Chondrocyte (in vitro differentiated cells): ENCODE results near the gene SPATA12. TPM values are rescaled to one million over a fixed set of nuclear protein-coding genes. Genes with fewer than 3 reads are reported as not detected.

ENCODE experiments used
- DNase-seq: peaks from one replicate; pipeline ENCODE4 v3.0.0; 2021; ENCODE audit warnings: mixed read lengths, low spot score
- H3K27ac Mint-ChIP-seq: one replicate; pipeline ENCODE4 v1.8.0; 2021; ENCODE audit warnings: mild to moderate bottlenecking, moderate library complexity, mixed read lengths; ENCODE audit not compliant: unreplicated experiment
- H3K27me3 Mint-ChIP-seq: 2 replicates; pipeline ENCODE4 v1.8.0; 2021; ENCODE audit warnings: low read depth, mixed read lengths
- H3K36me3 Mint-ChIP-seq: 2 replicates; pipeline ENCODE4 v1.8.0; 2021; ENCODE audit warnings: low read depth, mixed read lengths
- H3K4me1 Mint-ChIP-seq: 2 replicates; pipeline ENCODE4 v1.8.0; 2021; ENCODE audit warnings: low read depth, mild to moderate bottlenecking, mixed read lengths
- H3K4me3 Mint-ChIP-seq: one replicate; pipeline ENCODE4 v1.8.0; 2021; ENCODE audit warnings: mild to moderate bottlenecking, moderate library complexity, mixed read lengths; ENCODE audit not compliant: unreplicated experiment
- H3K9me3 Mint-ChIP-seq: 2 replicates; pipeline ENCODE4 v1.8.0; 2021; ENCODE audit warnings: low read depth, mixed read lengths
- CTCF ChIP-seq: fragments of 200-600 bp; sonication (generic); IDR thresholded peaks from 2 replicates; pipeline ENCODE4 v1.5.0; 2021; ENCODE audit warnings: antibody characterized with exemption, mild to moderate bottlenecking, moderate library complexity
- long read RNA-seq: library from polyadenylated mRNA; stranded (forward); transcript quantifications from one replicate; pipeline ENCODE4 v2.0.0, GENCODE V29; 2021
- total RNA-seq: library from RNA; stranded (reverse); gene quantifications from 3 replicates; pipeline ENCODE4 v1.2.1, GENCODE V29; 2021

The SPATA12 gene
- not detected in 3 replicates for total RNA-seq
- long read RNA-seq: 0 reads

DNA sequence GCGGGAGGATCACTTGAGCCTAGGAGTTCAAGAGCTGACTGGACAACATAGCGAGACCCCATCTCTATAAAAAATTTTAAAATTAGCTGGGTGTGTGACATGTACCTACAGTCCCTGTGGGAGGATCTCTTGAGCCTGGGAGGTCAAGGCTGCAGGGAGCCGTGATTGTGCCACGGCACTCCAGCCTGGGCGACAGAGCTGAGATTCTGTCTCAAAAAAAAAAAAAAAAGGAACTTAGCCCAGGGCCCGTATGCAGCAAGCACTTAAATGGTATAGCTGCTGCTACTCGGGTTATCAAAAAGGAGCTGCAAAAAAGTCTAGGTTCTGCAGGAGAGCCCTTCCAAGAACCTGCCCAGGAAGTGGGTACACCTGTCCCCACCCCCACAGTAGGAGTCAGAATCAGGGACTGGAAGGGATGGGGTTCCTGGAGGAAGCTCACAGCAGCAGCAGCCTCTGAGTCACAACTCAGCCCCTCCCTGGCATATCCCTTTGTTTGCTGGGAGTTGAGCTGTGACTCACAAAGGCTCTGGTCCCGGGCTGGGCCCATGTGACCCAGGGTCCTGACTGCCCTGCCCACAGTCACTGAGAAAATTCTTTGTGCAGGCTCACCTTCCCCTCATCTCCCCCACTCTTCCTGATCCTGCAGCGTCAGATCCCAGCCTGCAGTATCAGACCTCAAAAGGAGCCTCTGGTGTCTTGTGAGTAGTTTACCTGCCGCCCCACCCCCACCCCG, at the start of gene SPATA12:
Gene SPATA12 (plus strand): TSS at position 576 of the 733 bp plus-strand sequence. CDS start 13,031 bp downstream, outside the sequence.
- no peak for DNase-seq
- Mint-ChIP-seq H3K27ac (peak within 1 kb of the TSS; percentile 68), H3K27me3 (no peaks in the 10 kb centered on the region), H3K36me3 (no peaks in the 10 kb centered on the region), H3K4me3 (no peak within 1 kb of the TSS), H3K9me3 (no peaks in the 10 kb centered on the region), H3K4me1 (peaks cover 11% of the 10 kb centered on the region)
- no peak for TF ChIP-seq CTCF

GRCh38 chr3:57011022-57011421, 49.4 kb upstream of the SPATA12 start:
- Mint-ChIP-seq H3K27me3 (no peaks in the 10 kb centered on the region), H3K36me3 (no peaks in the 10 kb centered on the region), H3K4me3 (no peak overlapping the region), H3K9me3 (peaks cover 3% of the 10 kb centered on the region), H3K4me1 (peaks cover 38% of the 10 kb centered on the region), H3K27ac (no peak overlapping the region)
- no peak for DNase-seq
- TF ChIP-seq CTCF: no peak

GRCh38 chr3:57012847-57013246, 47.6 kb upstream of the SPATA12 start:
- H3K27ac Mint-ChIP-seq: no peak overlapping the region
- H3K4me3 Mint-ChIP-seq: no peak overlapping the region
- TF ChIP-seq CTCF: no peak
- peaks cover 3% of the 10 kb centered on the region for H3K9me3 Mint-ChIP-seq
- peaks cover 38% of the 10 kb centered on the region for H3K4me1 Mint-ChIP-seq
- no peaks in the 10 kb centered on the region for H3K27me3 Mint-ChIP-seq
- no peak for DNase-seq
- H3K36me3 Mint-ChIP-seq: no peaks in the 10 kb centered on the region

GRCh38 chr3:57015350-57015729, 45.1 kb upstream of the SPATA12 start:
- H3K9me3 Mint-ChIP-seq: peaks cover 3% of the 10 kb centered on the region
- H3K4me1 Mint-ChIP-seq: peaks cover 27% of the 10 kb centered on the region
- TF ChIP-seq CTCF: no peak
- no peak overlapping the region for H3K27ac Mint-ChIP-seq
- DNase-seq: no peak
- H3K36me3 Mint-ChIP-seq: no peaks in the 10 kb centered on the region
- no peak overlapping the region for H3K4me3 Mint-ChIP-seq
- H3K27me3 Mint-ChIP-seq: no peaks in the 10 kb centered on the region

DNA sequence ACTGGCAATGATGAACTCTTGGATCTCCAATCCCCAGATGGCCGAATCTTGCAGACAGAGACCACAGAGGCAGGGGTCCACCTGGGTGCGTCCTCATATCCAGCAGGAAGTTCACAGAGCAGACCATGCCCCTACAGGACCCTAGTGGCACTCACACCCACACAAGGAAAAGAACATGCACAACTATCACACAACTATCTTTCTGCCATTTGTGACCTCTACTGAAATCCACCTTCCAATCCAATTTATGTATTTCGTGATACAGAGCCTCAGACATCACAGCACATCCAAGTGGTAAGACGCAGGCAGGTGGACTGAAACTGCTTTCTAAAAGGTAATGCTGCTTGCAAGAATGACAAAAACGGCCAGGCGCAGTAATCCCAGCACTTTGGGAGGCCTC, 44.6 kb upstream of the SPATA12 start:
- no peak overlapping the region for H3K4me3 Mint-ChIP-seq
- no peak for DNase-seq
- peaks cover 27% of the 10 kb centered on the region for H3K4me1 Mint-ChIP-seq
- peaks cover 3% of the 10 kb centered on the region for H3K9me3 Mint-ChIP-seq
- H3K36me3 Mint-ChIP-seq: no peaks in the 10 kb centered on the region
- no peaks in the 10 kb centered on the region for H3K27me3 Mint-ChIP-seq
- no peak for TF ChIP-seq CTCF
- no peak overlapping the region for H3K27ac Mint-ChIP-seq
